NT2/D1 (cell line): Measurements from ENCODE around the gene AGAP1.

ENCODE experiments used
- YY1 ChIP-seq: IDR thresholded peaks from 2 replicates; pipeline ENCODE4 v1.6.1; 2011; ENCODE audit not compliant: insufficient read length, insufficient read depth
- ZNF274 ChIP-seq: IDR thresholded peaks from 2 replicates; pipeline ENCODE4 v1.6.1; 2011; ENCODE audit warnings: mild to moderate bottlenecking, low read depth, low read length

GRCh38 chr2:235553696-235554100 lies 59.9 kb downstream of the AGAP1 start:
- no peak for TF ChIP-seq YY1
- TF ChIP-seq ZNF274, result no peak
